Duodenal mucosa (tissue), 2 donors: ENCODE data around the gene MRTFB.

Experiments
- H3K27ac ChIP-seq: one replicate; pipeline ENCODE4 v1.7.0; 2013; ENCODE audit warnings: low read depth, low read length
- H3K27me3 ChIP-seq, 2 donors: one replicate each; pipeline ENCODE4 v1.7.0; 2013; ENCODE audit warnings: low read length in 2 of 2, control low read depth in 1 of 2; ENCODE audit not compliant: insufficient read depth in 2 of 2, control insufficient read depth in 1 of 2
- H3K36me3 ChIP-seq, 2 donors: one replicate each; pipeline ENCODE4 v1.7.0; 2013; ENCODE audit warnings: low read length in 2 of 2, control low read depth in 1 of 2; ENCODE audit not compliant: insufficient read depth in 2 of 2, control insufficient read depth in 1 of 2
- H3K4me1 ChIP-seq, 2 donors: one replicate each; pipeline ENCODE4 v1.7.0; 2013; ENCODE audit warnings: low read length in 2 of 2, control low read depth in 1 of 2; ENCODE audit not compliant: insufficient read depth in 2 of 2, control insufficient read depth in 1 of 2
- H3K4me3 ChIP-seq, 2 donors: one replicate each; pipeline ENCODE4 v1.7.0; 2013; ENCODE audit warnings: low read length in 2 of 2, low read depth in 1 of 2
- H3K9ac ChIP-seq, 2 donors: one replicate each; pipeline ENCODE4 v1.7.0; 2013; ENCODE audit warnings: low read length in 2 of 2, low read depth in 1 of 2
- H3K9me3 ChIP-seq, 2 donors: one replicate each; pipeline ENCODE4 v1.7.0; 2013; ENCODE audit warnings: low read length in 2 of 2, control low read depth in 1 of 2; ENCODE audit not compliant: control insufficient read depth in 1 of 2

Gene MRTFB

DNA sequence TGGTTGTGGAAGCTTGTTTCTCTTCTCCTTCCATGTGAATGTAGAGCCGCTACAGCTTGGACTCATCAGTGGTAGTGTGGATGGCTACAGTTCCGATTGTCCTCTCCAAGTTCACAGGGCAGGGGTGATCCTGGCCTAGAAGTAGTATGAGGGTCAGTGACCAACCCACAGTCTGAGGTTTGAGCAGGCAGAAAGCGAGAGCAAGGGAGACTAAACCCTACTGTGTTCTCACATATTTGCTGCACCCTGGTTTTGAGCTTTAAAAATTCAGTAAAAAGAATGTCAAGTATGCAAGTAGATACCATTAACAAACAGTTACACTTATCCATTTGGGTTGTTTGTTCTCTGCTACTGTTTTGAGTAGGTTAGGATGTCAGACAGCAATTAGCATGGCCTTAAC is 148.9 kb downstream of the MRTFB start:
- Histone ChIP-seq H3K4me3 (no peak overlapping the region), H3K4me1 (no peaks in the 10 kb centered on the region), H3K36me3 (peaks cover 10 to 62% of the 10 kb centered on the region in 2 donors), H3K27me3 (no peaks in the 10 kb centered on the region), H3K9me3 (no peaks in the 10 kb centered on the region), H3K9ac (no peak overlapping the region), H3K27ac (no peak overlapping the region)

DNA sequence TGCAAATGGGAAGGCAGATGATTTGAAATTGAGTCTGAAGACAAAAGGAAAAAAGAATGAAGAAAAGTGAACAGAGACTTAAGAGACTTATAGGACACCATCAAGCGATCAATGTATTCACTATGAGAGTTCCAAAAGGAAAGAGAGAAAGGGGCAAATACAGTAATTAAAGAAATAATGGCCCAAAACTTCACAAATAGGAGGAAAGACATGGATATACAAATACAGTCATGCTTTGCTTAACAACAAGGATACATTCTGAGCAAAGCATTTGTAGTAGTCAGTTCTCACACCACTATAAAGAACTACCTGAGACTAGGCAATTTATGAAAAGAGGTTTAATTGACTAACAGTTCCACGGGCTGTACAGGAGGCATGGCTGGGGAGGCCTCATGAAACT is 152.5 kb downstream of the MRTFB start:
- Histone ChIP-seq H3K27me3 (no peaks in the 10 kb centered on the region), H3K9ac (no peak overlapping the region), H3K27ac (no peak overlapping the region), H3K36me3 (peaks cover 7 to 44% of the 10 kb centered on the region in 2 donors), H3K4me3 (no peak overlapping the region), H3K4me1 (no peaks in the 10 kb centered on the region), H3K9me3 (no peaks in the 10 kb centered on the region)

DNA sequence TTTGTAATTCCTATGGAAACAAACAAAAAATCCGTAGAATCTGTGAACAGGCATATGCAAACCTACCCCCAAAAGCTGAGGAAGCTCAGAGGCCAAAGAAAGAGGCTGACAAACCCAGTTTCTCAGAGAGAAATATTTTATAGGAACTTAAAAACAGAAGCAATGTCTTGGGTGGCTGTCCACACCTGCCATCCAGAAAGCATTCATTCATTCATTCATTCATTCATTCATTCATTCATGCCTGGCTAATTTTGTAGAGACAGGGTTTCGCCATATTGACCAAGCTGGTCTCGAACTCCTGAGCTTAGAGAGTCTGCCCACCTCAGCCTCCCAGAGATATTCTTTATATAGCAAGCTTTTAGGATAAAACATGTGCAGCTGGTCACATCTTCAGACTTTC is 154.3 kb downstream of the MRTFB start:
- H3K27ac ChIP-seq: no peak overlapping the region
- H3K27me3 ChIP-seq: no peaks in the 10 kb centered on the region
- no peak overlapping the region for H3K4me3 ChIP-seq
- H3K9me3 ChIP-seq: no peaks in the 10 kb centered on the region
- H3K9ac ChIP-seq: no peak overlapping the region
- H3K36me3 ChIP-seq: peaks cover 2 to 30% of the 10 kb centered on the region in 2 donors
- H3K4me1 ChIP-seq: no peaks in the 10 kb centered on the region

DNA sequence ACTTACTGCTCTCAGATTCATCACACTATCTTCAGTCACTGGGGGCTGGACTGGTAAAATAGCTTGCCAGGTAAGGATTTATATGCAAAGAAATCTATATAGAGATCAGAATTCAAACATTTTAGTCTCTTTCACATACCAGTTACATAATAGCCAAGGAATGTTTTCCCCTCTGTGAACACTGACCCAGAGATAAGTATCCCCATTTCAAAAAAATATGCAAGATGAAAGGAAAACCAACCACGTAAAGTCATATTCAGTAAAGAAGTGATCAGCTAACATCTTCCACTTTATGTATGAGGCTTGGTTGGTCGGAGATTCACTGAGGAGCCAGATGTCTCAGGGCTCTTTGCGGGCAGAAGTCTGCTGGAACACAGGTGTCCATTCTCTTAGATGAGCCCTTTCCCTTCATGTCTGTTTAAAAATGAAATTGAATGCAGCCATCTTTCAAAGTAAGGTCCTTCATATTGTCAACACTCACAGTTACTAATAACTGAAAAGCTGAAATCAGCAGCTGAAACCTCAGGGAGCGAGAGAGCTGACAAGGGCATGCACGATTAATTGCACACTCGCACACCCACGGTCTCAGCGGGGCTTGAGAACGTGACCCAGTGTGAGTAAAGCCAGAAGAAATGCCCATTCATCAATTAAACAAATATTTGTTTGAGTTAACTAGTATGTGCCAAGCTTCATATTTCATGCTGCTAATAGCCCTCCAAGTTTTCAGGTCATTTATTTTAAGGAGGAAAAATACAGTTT is 161.2 kb downstream of the MRTFB start:
- Histone ChIP-seq H3K4me3 (no peak overlapping the region), H3K4me1 (no peaks in the 10 kb centered on the region), H3K9me3 (no peaks in the 10 kb centered on the region), H3K27me3 (no peaks in the 10 kb centered on the region), H3K36me3 (peaks cover 13 to 32% of the 10 kb centered on the region in 2 donors), H3K9ac (no peak overlapping the region), H3K27ac (no peak overlapping the region)

DNA sequence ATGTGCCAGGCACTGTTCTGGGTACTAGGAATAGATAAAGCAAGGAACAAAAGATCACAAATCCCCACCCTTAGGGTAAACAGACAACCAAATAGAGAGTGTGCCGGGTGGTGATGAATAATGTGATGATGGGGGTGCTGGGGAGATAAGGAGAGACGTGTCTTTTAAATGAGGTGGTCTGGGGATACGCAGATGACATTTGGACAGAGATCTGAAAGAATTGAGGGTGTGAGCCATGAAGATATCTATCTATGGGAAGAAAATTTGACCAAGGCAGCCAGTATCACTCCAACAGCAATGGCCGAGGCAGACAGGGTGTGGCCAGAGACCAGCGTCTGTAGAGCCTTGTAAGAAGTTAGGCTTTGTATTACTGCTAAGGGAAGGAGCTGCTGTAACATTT is 165.3 kb downstream of the MRTFB start:
- Histone ChIP-seq H3K27me3 (no peaks in the 10 kb centered on the region), H3K9ac (no peak overlapping the region), H3K36me3 (peaks cover 13 to 53% of the 10 kb centered on the region in 2 donors), H3K4me1 (peaks cover 0 to 7% of the 10 kb centered on the region in 2 donors), H3K4me3 (no peak overlapping the region), H3K9me3 (no peaks in the 10 kb centered on the region), H3K27ac (no peak overlapping the region)

DNA sequence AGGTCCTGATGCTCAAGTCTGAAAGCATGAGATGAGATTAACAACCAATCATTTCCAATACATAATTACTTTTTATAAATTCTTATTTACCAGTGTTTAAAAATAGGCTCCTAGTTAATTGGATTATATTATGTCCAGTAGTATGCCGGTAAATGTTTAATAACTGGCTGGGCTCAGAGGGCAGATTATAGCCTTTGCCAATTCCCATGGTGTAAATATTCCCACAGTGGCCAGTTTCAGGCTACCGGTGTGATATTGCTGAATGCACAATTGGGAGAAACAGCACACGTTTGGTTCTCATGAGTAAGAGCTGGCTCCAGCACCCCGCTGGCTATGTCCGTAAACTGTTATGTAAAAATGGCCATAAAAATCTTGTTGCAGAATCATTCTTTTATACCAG is 167.6 kb downstream of the MRTFB start:
- no peaks in the 10 kb centered on the region for H3K27me3 ChIP-seq
- no peak overlapping the region for H3K4me3 ChIP-seq
- no peaks in the 10 kb centered on the region for H3K9me3 ChIP-seq
- H3K9ac ChIP-seq: no peak overlapping the region
- no peak overlapping the region for H3K27ac ChIP-seq
- peaks cover 13 to 56% of the 10 kb centered on the region in 2 donors for H3K36me3 ChIP-seq
- peaks cover 0 to 7% of the 10 kb centered on the region in 2 donors for H3K4me1 ChIP-seq

DNA sequence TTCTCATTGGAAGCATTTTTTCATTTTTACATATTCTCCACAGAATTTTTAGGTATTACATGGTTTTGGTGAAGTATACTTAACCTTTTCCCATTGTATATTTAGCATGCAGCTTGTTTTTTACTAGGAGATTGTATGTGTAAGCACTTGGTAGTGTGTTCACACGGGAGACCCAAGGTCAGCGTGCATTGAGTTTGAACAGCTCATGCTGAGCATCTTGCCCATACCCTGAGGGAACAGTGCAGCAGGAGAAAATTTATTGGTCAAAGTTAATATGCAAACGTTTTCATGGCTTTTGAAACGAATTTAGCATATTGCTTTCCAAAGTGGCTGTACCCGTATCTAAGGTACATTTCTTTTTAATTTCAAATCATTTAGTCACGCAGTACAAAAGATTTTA is 168.7 kb downstream of the MRTFB start:
- H3K9ac ChIP-seq: no peak overlapping the region
- no peaks in the 10 kb centered on the region for H3K9me3 ChIP-seq
- H3K27me3 ChIP-seq: no peaks in the 10 kb centered on the region
- no peak overlapping the region for H3K27ac ChIP-seq
- H3K36me3 ChIP-seq: peaks cover 14 to 52% of the 10 kb centered on the region in 2 donors
- no peak overlapping the region for H3K4me3 ChIP-seq
- H3K4me1 ChIP-seq: peaks cover 0 to 7% of the 10 kb centered on the region in 2 donors

DNA sequence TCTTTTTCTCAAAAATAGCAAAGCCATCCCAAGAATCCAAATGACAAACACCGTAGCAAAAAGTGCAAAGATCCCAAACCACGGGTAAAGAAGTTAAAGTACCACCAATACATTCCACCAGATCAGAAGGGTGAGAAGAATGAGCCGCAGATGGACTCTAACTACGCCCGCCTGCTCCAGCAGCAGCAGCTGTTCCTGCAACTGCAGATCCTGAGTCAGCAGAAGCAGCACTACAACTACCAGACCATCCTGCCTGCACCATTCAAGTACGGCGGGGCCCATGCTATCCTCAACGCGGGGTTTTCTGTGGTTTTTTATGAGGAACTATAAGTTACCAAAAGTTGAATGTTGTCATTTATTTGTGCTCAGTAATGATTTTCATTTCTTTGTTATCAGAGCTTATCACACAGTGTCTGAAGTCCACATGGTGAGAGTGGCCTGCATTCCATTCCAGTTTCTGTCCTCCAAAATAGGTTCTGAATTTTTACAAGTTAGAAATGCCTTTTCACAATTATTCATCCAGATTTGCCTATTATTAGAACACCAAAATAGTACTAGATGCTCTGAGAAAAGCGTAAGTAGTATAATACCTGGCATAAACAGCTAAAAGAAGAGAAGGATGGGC is 169.2 kb downstream of the MRTFB start:
- Histone ChIP-seq H3K4me1 (peaks cover 0 to 7% of the 10 kb centered on the region in 2 donors), H3K27ac (no peak overlapping the region), H3K9me3 (no peaks in the 10 kb centered on the region), H3K36me3 (peaks cover 8 to 52% of the 10 kb centered on the region in 2 donors), H3K4me3 (no peak overlapping the region), H3K9ac (no peak overlapping the region), H3K27me3 (no peaks in the 10 kb centered on the region)

DNA sequence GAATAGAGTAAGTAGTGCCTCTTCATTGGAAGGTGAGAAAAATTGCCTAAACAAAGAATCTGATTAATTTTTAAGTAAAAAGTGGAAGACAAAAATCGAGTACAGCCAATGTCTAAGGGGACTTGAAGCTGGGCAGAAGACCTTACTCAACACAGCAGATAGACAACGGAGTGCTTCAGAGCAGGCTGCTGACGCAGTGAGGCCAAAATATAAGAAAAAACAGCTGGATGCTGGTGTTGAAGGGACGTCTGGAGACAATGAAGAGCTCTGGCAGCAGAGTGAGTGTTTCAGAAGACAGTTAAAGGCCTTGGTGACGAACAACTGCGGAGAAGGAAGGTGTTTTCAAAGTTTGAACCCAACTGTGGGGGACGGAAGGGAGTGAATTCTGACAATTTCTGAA is 169.8 kb downstream of the MRTFB start:
- no peaks in the 10 kb centered on the region for H3K9me3 ChIP-seq
- H3K36me3 ChIP-seq: peaks cover 13 to 52% of the 10 kb centered on the region in 2 donors
- no peak overlapping the region for H3K4me3 ChIP-seq
- H3K4me1 ChIP-seq: peaks cover 0 to 7% of the 10 kb centered on the region in 2 donors
- no peak overlapping the region for H3K9ac ChIP-seq
- no peak overlapping the region for H3K27ac ChIP-seq
- H3K27me3 ChIP-seq: no peaks in the 10 kb centered on the region

DNA sequence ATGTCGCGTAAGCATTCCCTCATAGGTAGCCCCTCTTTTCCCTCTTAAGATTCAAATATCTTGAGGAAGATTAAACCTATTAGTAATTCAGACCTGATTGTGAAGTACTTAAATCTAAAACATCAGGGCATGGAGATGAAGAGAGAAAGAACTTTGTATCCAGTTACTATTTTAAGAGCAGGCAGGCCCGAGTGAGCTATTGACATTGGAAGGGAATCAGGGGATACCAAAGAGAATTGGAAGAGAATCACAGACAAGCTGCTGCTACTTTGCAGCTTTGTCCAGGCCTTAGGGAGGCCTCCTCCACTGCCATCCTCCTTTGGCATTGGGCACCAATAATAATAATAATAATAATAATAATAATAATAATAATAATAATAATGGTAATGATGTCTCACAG is 170.5 kb downstream of the MRTFB start:
- Histone ChIP-seq H3K4me1 (peaks cover 0 to 7% of the 10 kb centered on the region in 2 donors), H3K4me3 (no peak overlapping the region), H3K9ac (no peak overlapping the region), H3K9me3 (no peaks in the 10 kb centered on the region), H3K36me3 (peaks cover 18 to 58% of the 10 kb centered on the region in 2 donors), H3K27ac (no peak overlapping the region), H3K27me3 (no peaks in the 10 kb centered on the region)
